Trophoblast cell (in vitro differentiated cells and primary cell): ENCODE data around the gene SEMA3G.
A peak's percentile ranks its signal among the peaks of the same experiment; 100 is the strongest.

Experiments
- DNase-seq, 2 donors: peaks; one replicate each; pipeline ENCODE4 v3.0.0-alpha.2; 2016
- H2AFZ ChIP-seq: 2 replicates; pipeline ENCODE4 v1.6.1; 2013; ENCODE audit warnings: low read length, moderate library complexity, mild to moderate bottlenecking; ENCODE audit not compliant: insufficient read depth, poor library complexity
- H2AK5ac ChIP-seq: 2 replicates; pipeline ENCODE4 v1.6.1; 2013; ENCODE audit warnings: mild to moderate bottlenecking, low read length
- H2BK120ac ChIP-seq: 2 replicates; pipeline ENCODE4 v1.6.1; 2013; ENCODE audit warnings: low read length, mild to moderate bottlenecking, moderate library complexity; ENCODE audit not compliant: insufficient read depth, poor library complexity
- H2BK12ac ChIP-seq: 2 replicates; pipeline ENCODE4 v1.6.1; 2013; ENCODE audit warnings: mild to moderate bottlenecking, low read length, moderate library complexity
- H2BK5ac ChIP-seq: 2 replicates; pipeline ENCODE4 v1.6.1; 2013; ENCODE audit warnings: low read length, low read depth, moderate library complexity, mild to moderate bottlenecking; ENCODE audit not compliant: poor library complexity
- H3K14ac ChIP-seq: 2 replicates; pipeline ENCODE4 v1.6.1; 2013; ENCODE audit warnings: mild to moderate bottlenecking, low read length
- H3K18ac ChIP-seq: 2 replicates; pipeline ENCODE4 v1.6.1; 2013; ENCODE audit warnings: mild to moderate bottlenecking, low read length
- H3K23ac ChIP-seq: 2 replicates; pipeline ENCODE4 v1.6.1; 2013; ENCODE audit warnings: low read length
- H3K27ac ChIP-seq: 2 replicates; pipeline ENCODE4 v1.5.1; 2013; ENCODE audit warnings: low read depth, mild to moderate bottlenecking, inconsistent platforms, low read length, moderate library complexity
- H3K27me3 ChIP-seq: 2 replicates; pipeline ENCODE4 v1.6.1; 2013; ENCODE audit warnings: inconsistent platforms, mild to moderate bottlenecking, low read length, moderate library complexity; ENCODE audit not compliant: insufficient read depth
- H3K36me3 ChIP-seq, 2 experiments: 1 replicate in 1 of 2; 2 replicates in 1 of 2; pipeline ENCODE4 v1.6.1; 2013; ENCODE audit warnings: low read length in 2 of 2, mild to moderate bottlenecking in 2 of 2, moderate library complexity in 1 of 2; ENCODE audit not compliant: insufficient read depth in 2 of 2, control insufficient read depth in 1 of 2
- H3K4ac ChIP-seq: 2 replicates; pipeline ENCODE4 v1.6.1; 2013; ENCODE audit warnings: low read depth, mild to moderate bottlenecking, low read length, moderate library complexity
- H3K4me1 ChIP-seq, 2 experiments: 1 replicate in 1 of 2; 2 replicates in 1 of 2; pipeline ENCODE4 v1.6.1; 2013; ENCODE audit warnings: low read length in 2 of 2, mild to moderate bottlenecking in 2 of 2, moderate library complexity in 1 of 2; ENCODE audit not compliant: insufficient read depth in 2 of 2, control insufficient read depth in 1 of 2
- H3K4me2 ChIP-seq: 2 replicates; pipeline ENCODE4 v1.6.1; 2013; ENCODE audit warnings: inconsistent platforms, mild to moderate bottlenecking, low read length, moderate library complexity
- H3K4me3 ChIP-seq: 2 replicates; pipeline ENCODE4 v1.5.1; 2013; ENCODE audit warnings: mild to moderate bottlenecking, low read depth, low read length, inconsistent platforms
- H3K79me1 ChIP-seq: one replicate; pipeline ENCODE4 v1.6.1; 2013; ENCODE audit warnings: low read length
- H3K79me2 ChIP-seq: 2 replicates; pipeline ENCODE4 v1.6.1; 2013; ENCODE audit warnings: low read length, mild to moderate bottlenecking; ENCODE audit not compliant: control insufficient read depth, insufficient read depth, poor library complexity
- H3K9ac ChIP-seq: 2 replicates; pipeline ENCODE4 v1.6.1; 2013; ENCODE audit warnings: mild to moderate bottlenecking, low read length
- H3K9me3 ChIP-seq: 2 replicates; pipeline ENCODE4 v1.6.1; 2013; ENCODE audit warnings: low read depth, mild to moderate bottlenecking, control low read depth, inconsistent platforms, low read length; ENCODE audit not compliant: insufficient read depth
- H4K12ac ChIP-seq: 2 replicates; pipeline ENCODE4 v1.6.1; 2013; ENCODE audit warnings: low read depth, mild to moderate bottlenecking, low read length, moderate library complexity
- H4K8ac ChIP-seq: 2 replicates; pipeline ENCODE4 v1.6.1; 2013; ENCODE audit warnings: low read depth, mild to moderate bottlenecking, low read length, moderate library complexity
- H4K91ac ChIP-seq: one replicate; pipeline ENCODE4 v1.6.1; 2013; ENCODE audit warnings: low read depth, mild to moderate bottlenecking, low read length, moderate library complexity
- WGBS: extraction: QIAGEN DNeasy Blood & Tissue Kit; methylation state at CpG from one replicate; pipeline ENCODE4 v1.1.7; 2013; ENCODE audit warnings: missing lambda C conversion rate; ENCODE audit not compliant: insufficient read length, insufficient coverage; ENCODE audit errors: extremely low coverage; 5-methylcytosine and 5-hydroxymethylcytosine counted together

Gene SEMA3G

DNA sequence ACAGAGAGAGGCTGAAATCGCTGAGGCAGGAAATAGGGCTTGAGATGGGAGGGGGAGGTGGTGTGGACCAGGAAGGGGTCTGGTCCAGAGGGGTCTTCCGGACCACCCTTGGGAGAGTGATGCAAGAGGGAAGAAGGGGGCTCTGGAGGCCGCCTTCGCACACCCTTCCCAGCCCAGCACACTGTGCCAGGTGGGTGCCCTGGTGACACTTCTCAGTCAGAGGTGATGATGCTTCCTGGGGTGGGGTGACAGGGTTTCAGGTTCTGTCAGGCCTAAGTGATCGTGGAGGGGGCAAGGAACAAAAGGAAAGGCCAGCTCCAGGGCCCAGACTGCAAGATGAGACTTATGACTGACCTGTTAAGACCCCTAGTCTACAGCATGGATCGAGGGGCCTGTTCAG is 12.7 kb downstream of the SEMA3G start:
- no peak overlapping the region for H2AFZ ChIP-seq
- H3K36me3 ChIP-seq, result no peaks in the 10 kb centered on the region
- H3K18ac ChIP-seq, result no peak overlapping the region
- no peak overlapping the region for H3K4ac ChIP-seq
- H3K4me3 ChIP-seq, result no peak overlapping the region
- WGBS, result no CpG with 5 or more reads among the region's 6 CpGs
- H4K12ac ChIP-seq, result no peak overlapping the region
- H4K8ac ChIP-seq, result no peak overlapping the region
- no peaks in the 10 kb centered on the region for H3K9me3 ChIP-seq
- DNase-seq, result no peak
- no peak overlapping the region for H3K9ac ChIP-seq
- no peaks in the 10 kb centered on the region for H3K27me3 ChIP-seq
- H3K79me1 ChIP-seq, result no peaks in the 10 kb centered on the region
- H4K91ac ChIP-seq, result no peak overlapping the region
- H3K4me2 ChIP-seq, result no peak overlapping the region
- no peak overlapping the region for H3K27ac ChIP-seq
- H3K4me1 ChIP-seq, result peaks cover 0 to 2% of the 10 kb centered on the region in 2 experiments
- H2BK12ac ChIP-seq, result no peak overlapping the region
- H2BK5ac ChIP-seq, result no peak overlapping the region
- H3K79me2 ChIP-seq, result no peaks in the 10 kb centered on the region
- no peak overlapping the region for H2AK5ac ChIP-seq
- H3K23ac ChIP-seq, result no peak overlapping the region
- no peak overlapping the region for H2BK120ac ChIP-seq
- peak overlapping the region; percentile 25 for H3K14ac ChIP-seq

DNA sequence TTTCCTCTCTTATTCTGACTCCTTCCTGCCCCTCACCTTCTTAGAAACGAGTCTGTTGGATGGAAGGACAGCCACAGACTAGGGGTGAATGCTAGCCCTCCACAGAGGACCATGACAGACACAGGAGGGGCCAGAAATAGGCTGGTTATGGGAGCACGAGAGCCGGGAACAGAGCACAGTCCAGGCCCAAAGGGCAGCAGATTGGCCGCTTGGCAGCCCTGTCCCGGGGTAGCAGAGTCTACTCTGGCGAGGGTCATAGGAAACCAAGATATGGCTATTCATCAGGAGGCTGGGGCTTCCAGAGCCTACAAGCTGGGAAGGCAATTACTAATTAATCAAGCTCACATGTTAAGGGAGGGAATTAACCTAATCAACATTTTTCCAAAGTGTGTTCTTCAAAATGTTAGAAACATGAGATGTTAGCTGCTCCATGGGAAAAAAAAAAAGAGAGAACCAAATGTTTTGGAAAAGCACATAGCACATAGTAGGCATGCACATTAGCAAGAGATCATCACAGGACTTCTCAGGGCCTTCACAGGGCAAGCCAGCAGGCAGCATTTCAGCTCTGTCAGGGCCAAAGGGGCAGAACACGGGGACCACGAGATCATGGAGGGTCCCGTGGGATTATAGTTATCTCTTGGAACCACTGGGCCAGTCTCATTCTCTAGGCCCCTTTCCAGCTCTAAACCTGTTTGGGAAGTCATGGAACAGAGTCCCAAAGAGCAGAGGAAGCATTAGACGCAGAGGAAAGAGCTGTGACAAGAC is 13.3 kb downstream of the SEMA3G start:
- Histone ChIP-seq H3K9me3 (no peaks in the 10 kb centered on the region), H3K27me3 (no peaks in the 10 kb centered on the region), H2AK5ac (no peak overlapping the region), H3K14ac (no peak overlapping the region), H3K79me2 (no peaks in the 10 kb centered on the region), H3K23ac (no peak overlapping the region), H3K9ac (no peak overlapping the region), H4K91ac (no peak overlapping the region), H3K4me1 (peaks cover 0 to 2% of the 10 kb centered on the region in 2 experiments), H3K79me1 (no peaks in the 10 kb centered on the region), H3K4me3 (no peak overlapping the region), H3K4me2 (no peak overlapping the region), H3K36me3 (no peaks in the 10 kb centered on the region), H2BK120ac (no peak overlapping the region), H4K8ac (no peak overlapping the region), H2BK12ac (no peak overlapping the region), H2BK5ac (no peak overlapping the region), H3K18ac (no peak overlapping the region), H3K4ac (no peak overlapping the region), H3K27ac (no peak overlapping the region), H2AFZ (no peak overlapping the region), H4K12ac (no peak overlapping the region)
- DNase-seq, result no peak
- WGBS, result no CpG with 5 or more reads among the region's 10 CpGs

DNA sequence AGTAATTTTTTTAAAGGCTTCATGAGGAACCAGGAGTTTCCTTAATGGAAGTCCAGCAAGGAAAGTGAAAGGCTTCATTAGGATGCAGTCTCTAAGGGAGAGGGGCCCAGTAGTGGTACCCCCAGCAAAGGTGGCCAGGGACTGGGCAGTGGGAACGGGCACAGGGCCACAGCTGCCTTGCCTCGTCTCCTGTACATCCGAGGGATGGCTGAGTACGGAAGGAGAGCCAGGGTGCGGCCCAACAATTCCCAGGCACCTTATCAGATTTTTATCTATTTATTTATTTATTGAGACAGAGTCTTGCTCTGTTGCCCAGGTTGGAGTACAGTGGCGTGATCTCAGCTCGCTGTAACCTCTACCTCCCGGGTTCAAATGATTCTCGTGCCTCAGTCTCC is 14.5 kb downstream of the SEMA3G start:
- H3K9ac ChIP-seq, result no peak overlapping the region
- no peak overlapping the region for H4K8ac ChIP-seq
- no peak for DNase-seq
- H3K23ac ChIP-seq, result no peak overlapping the region
- H3K36me3 ChIP-seq, result no peaks in the 10 kb centered on the region
- no peaks in the 10 kb centered on the region for H3K79me1 ChIP-seq
- peaks cover 0 to 2% of the 10 kb centered on the region in 2 experiments for H3K4me1 ChIP-seq
- H4K91ac ChIP-seq, result no peak overlapping the region
- H2AFZ ChIP-seq, result no peak overlapping the region
- no peaks in the 10 kb centered on the region for H3K9me3 ChIP-seq
- H3K79me2 ChIP-seq, result no peaks in the 10 kb centered on the region
- no peak overlapping the region for H2BK120ac ChIP-seq
- H2BK12ac ChIP-seq, result no peak overlapping the region
- H3K27me3 ChIP-seq, result no peaks in the 10 kb centered on the region
- H3K4me2 ChIP-seq, result no peak overlapping the region
- H4K12ac ChIP-seq, result no peak overlapping the region
- peak overlapping the region; percentile 13 for H3K27ac ChIP-seq
- no peak overlapping the region for H3K4me3 ChIP-seq
- no peak overlapping the region for H2AK5ac ChIP-seq
- no peak overlapping the region for H3K4ac ChIP-seq
- no CpG with 5 or more reads among the region's 9 CpGs for WGBS
- no peak overlapping the region for H3K18ac ChIP-seq
- no peak overlapping the region for H3K14ac ChIP-seq
- H2BK5ac ChIP-seq, result no peak overlapping the region

DNA sequence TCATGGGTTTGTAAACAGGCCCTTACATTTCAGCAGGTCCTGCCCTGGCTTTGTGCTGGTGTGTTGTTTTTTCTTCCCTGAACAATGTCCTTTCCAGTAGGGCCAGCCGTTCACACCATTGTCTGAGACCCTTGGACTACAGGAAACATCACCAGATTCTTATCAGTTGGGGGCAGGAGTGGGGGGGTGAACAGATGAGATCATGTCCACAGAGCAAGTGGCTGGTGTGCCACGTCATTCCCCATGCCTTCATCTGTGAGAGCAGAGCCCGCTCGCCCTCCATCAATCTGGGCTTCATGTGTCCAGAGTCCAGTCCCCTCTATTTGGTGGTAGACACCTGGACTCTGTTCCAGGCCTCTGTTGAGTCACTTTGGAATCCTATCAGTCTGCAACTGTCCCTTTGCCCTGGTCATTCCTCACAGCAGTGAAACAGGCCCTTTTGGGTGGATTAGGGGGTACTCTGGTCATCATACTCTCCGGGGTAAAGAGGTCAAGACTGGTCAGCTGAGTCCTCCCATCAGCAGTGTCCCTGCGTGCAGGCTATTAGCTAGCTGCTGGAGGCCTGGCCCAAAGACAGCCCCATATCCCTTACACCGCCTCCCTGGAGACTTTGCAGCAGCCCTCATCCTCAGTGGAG is 15.0 kb downstream of the SEMA3G start:
- Histone ChIP-seq H4K91ac (no peak overlapping the region), H3K79me1 (no peaks in the 10 kb centered on the region), H3K27me3 (no peaks in the 10 kb centered on the region), H3K4me3 (no peak overlapping the region), H2AK5ac (no peak overlapping the region), H3K36me3 (no peaks in the 10 kb centered on the region), H2BK5ac (no peak overlapping the region), H4K12ac (no peak overlapping the region), H2BK12ac (no peak overlapping the region), H3K23ac (no peak overlapping the region), H3K4me1 (peaks cover 0 to 2% of the 10 kb centered on the region in 2 experiments), H4K8ac (no peak overlapping the region), H3K14ac (no peak overlapping the region), H3K9me3 (no peaks in the 10 kb centered on the region), H3K18ac (no peak overlapping the region), H3K4me2 (no peak overlapping the region), H3K9ac (no peak overlapping the region), H2BK120ac (no peak overlapping the region), H3K27ac (peak overlapping the region; percentile 13), H3K4ac (no peak overlapping the region), H2AFZ (no peak overlapping the region), H3K79me2 (no peaks in the 10 kb centered on the region)
- no peak for DNase-seq
- no CpG with 5 or more reads among the region's 7 CpGs for WGBS
